Activated CD4-positive, alpha-beta T cell treated with anti-CD3 and anti-CD28 coated beads, Interleukin-2, amount 10 ng/mL, durations not matched to agents 7 days and 5 days (primary cell): ENCODE results near the gene C22orf23. TPM values are rescaled to one million over a fixed set of nuclear protein-coding genes. Genes with fewer than 3 reads are reported as not detected.
A peak's percentile ranks its signal among the peaks of the same experiment; 100 is the strongest.
"Not testable (repeated sequence)": the region's sequence is repeated elsewhere in the genome, so short reads cannot be mapped to it uniquely, and the experiment has no call there.

ENCODE experiments used
- CTCF ChIA-PET: fragments of 350-600 bp; sonication (Branson Sonifier 250); formaldehyde crosslinking; loops from one replicate; lab custom pipeline; 2021; ENCODE audit warnings: antibody characterized with exemption; lab: Charles Lee
- POLR2A ChIA-PET: fragments of 350-600 bp; sonication (Branson Sonifier 250); formaldehyde crosslinking; loops from one replicate; lab custom pipeline; 2021; ENCODE audit warnings: antibody characterized with exemption; lab: Charles Lee
- DNase-seq: peaks from one replicate; pipeline ENCODE4 v3.0.0-alpha.2; 2020
- H3K27ac Mint-ChIP-seq: one replicate; pipeline ENCODE4 v1.8.0; 2021; ENCODE audit warnings: mild to moderate bottlenecking, moderate library complexity, mixed read lengths
- H3K27me3 Mint-ChIP-seq: one replicate; pipeline ENCODE4 v1.8.0; 2021; ENCODE audit warnings: mixed read lengths
- H3K36me3 Mint-ChIP-seq: one replicate; pipeline ENCODE4 v1.8.0; 2021; ENCODE audit warnings: low read depth, mixed read lengths
- H3K4me1 Mint-ChIP-seq: one replicate; pipeline ENCODE4 v1.8.0; 2021; ENCODE audit warnings: mixed read lengths
- H3K4me3 Mint-ChIP-seq: one replicate; pipeline ENCODE4 v1.8.0; 2021; ENCODE audit warnings: mild to moderate bottlenecking, moderate library complexity, mixed read lengths
- H3K9me3 Mint-ChIP-seq: one replicate; pipeline ENCODE4 v1.8.0; 2021; ENCODE audit warnings: mixed read lengths
- total RNA-seq, 2 experiments: library from RNA; stranded (reverse); gene quantifications; one replicate each; pipeline ENCODE4 v1.2.3, GENCODE V29; 2021

C22orf23 gene
- total RNA-seq, 2 experiments from 2014 or later = 0.23 TPM; not detected in 1

DNA sequence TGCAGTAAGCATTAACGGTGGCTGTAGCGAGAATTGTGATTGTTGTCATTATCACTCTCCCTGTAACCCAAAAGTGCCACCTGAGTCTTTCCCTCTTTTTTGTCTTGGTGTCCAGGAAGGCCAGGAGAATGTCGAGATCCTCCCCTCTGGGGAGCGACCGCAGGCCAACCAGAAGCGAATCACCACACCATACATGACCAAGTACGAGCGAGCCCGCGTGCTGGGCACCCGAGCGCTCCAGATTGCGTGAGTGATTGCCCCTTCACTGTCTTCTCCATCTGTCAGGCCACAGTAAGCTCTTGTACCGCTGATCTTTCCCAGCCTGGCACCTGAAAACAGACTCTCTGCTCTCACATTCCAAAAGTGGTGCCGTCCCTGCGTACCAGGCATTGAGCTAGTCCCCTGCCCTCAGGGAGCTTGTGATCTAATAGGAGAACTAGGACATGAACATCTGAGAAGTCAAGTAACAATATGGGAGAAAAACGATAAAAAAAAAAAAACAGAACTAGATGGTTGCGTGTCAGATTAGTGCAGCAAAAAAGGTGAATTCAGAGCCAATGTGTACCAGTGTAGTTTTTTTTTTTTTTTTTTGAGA, 5.9 kb upstream of the C22orf23 start:
- ChIA-PET CTCF (interaction anchor here (1.3 kb wide), 1 partner anchor 96 kb away, joined by 4 read pairs; no protein-coding TSS in a partner anchor), POLR2A (no interaction called here)
- H3K27ac Mint-ChIP-seq = no peak overlapping the region
- no peaks in the 10 kb centered on the region for H3K27me3 Mint-ChIP-seq
- no peak overlapping the region for H3K4me3 Mint-ChIP-seq
- H3K36me3 Mint-ChIP-seq = peaks cover 46% of the 10 kb centered on the region
- H3K9me3 Mint-ChIP-seq = no peaks in the 10 kb centered on the region
- H3K4me1 Mint-ChIP-seq = peaks cover 9% of the 10 kb centered on the region
- no peak for DNase-seq

DNA sequence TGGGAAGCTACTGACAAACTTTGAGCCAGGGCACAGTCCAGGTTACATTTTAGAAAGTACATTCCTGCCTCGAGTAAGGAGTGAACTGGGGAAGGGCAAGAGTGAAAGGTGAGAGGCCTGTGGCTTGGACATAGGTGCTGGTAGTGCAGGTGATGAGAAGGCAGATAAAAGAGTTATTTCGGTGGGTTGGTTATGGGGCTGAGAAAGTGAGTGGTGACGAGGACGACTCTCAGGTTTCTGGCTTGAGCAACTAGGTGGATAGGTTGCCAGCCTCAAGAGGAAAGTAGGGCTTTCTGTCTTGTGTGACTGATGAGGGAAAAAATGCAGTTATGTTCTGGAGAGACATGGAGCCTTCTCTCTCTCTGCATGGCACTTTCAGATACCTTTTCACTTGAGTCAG, 3.8 kb upstream of the C22orf23 start:
- CTCF ChIA-PET = no interaction called here
- no peak overlapping the region for H3K27ac Mint-ChIP-seq
- H3K4me1 Mint-ChIP-seq = peaks cover 25% of the 10 kb centered on the region

GRCh38 chr22:37955825-37956397, 2.5 kb upstream of the C22orf23 start:
- H3K4me1 Mint-ChIP-seq = peaks cover 27% of the 10 kb centered on the region
- peaks cover 18% of the 10 kb centered on the region for H3K27me3 Mint-ChIP-seq
- DNase-seq, POLR2A ChIA-PET, H3K4me3 Mint-ChIP-seq, H3K9me3 Mint-ChIP-seq, H3K27ac Mint-ChIP-seq: not testable (repeated sequence)
- H3K36me3 Mint-ChIP-seq = peaks cover 35% of the 10 kb centered on the region
- CTCF ChIA-PET = interaction anchor here (0.6 to 1.8 kb wide), 4 partner anchors 10 to 335 kb away, joined by 3 to 6 read pairs (median 3); no protein-coding TSS in a partner anchor

More for the DNA sequence above, 3.8 kb upstream of the C22orf23 start:
- H3K36me3 Mint-ChIP-seq = peaks cover 46% of the 10 kb centered on the region
- POLR2A ChIA-PET = no interaction called here
- peaks cover 10% of the 10 kb centered on the region for H3K27me3 Mint-ChIP-seq
- no peak overlapping the region for H3K4me3 Mint-ChIP-seq
- no peaks in the 10 kb centered on the region for H3K9me3 Mint-ChIP-seq
- DNase-seq = no peak

GRCh38 chr22:37954686-37955085, 1.3 kb upstream of the C22orf23 start:
- H3K4me3 Mint-ChIP-seq = peak overlapping the region; percentile 100
- ChIA-PET POLR2A (no interaction called here), CTCF (interaction anchor here (0.7 to 2.1 kb wide), 11 partner anchors 9 to 985 kb away, joined by 3 to 8 read pairs (median 4); no protein-coding TSS in a partner anchor)
- H3K27me3 Mint-ChIP-seq = peaks cover 18% of the 10 kb centered on the region
- peaks cover 32% of the 10 kb centered on the region for H3K36me3 Mint-ChIP-seq
- H3K27ac Mint-ChIP-seq = no peak overlapping the region
- H3K9me3 Mint-ChIP-seq = no peaks in the 10 kb centered on the region
- H3K4me1 Mint-ChIP-seq = peaks cover 27% of the 10 kb centered on the region
- DNase-seq = no peak

DNA sequence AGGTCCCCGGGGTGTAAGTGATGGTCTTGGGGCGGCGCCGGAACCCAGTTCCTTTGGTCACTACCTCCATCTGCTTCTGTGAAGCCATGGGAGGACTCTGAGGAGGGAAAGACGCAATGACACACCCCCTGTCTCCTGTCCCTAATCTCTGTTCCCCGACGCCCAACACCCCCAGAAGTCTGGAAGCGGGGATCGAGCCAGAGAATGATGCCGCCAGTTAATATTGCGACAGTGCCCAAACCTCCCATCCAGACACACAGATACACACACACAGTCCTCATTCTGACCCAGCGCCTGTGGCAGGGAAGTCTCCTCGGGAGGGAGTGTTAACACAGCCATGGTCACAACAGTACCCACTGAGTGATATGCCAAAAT, 352 bp downstream of the C22orf23 start:
- ChIA-PET CTCF (interaction anchor here (1.5 to 2.1 kb wide), 3 partner anchors 11 to 71 kb away, joined by 3 to 8 read pairs (median 5); no protein-coding TSS in a partner anchor), POLR2A (no interaction called here)
- Mint-ChIP-seq H3K27me3 (peaks cover 18% of the 10 kb centered on the region), H3K4me1 (peaks cover 27% of the 10 kb centered on the region), H3K9me3 (no peaks in the 10 kb centered on the region), H3K27ac (peak overlapping the region; percentile 94), H3K36me3 (peaks cover 18% of the 10 kb centered on the region), H3K4me3 (peak overlapping the region; percentile 100)
- DNase-seq = no peak

GRCh38 chr22:37952629-37953028, 772 bp downstream of the C22orf23 start:
- Mint-ChIP-seq H3K36me3 (peaks cover 15% of the 10 kb centered on the region), H3K4me1 (peaks cover 27% of the 10 kb centered on the region), H3K27me3 (peaks cover 18% of the 10 kb centered on the region), H3K4me3 (peak overlapping the region; percentile 100)
- H3K9me3 Mint-ChIP-seq, H3K27ac Mint-ChIP-seq, POLR2A ChIA-PET, CTCF ChIA-PET, DNase-seq: not testable (repeated sequence)

GRCh38 chr22:37951305-37951704, 2.1 kb downstream of the C22orf23 start:
- POLR2A ChIA-PET = no interaction called here
- Mint-ChIP-seq H3K4me3 (no peak overlapping the region), H3K27me3 (peaks cover 18% of the 10 kb centered on the region), H3K36me3 (peaks cover 3% of the 10 kb centered on the region), H3K27ac (no peak overlapping the region), H3K9me3 (no peaks in the 10 kb centered on the region), H3K4me1 (peaks cover 27% of the 10 kb centered on the region)
- CTCF ChIA-PET = no interaction called here
- no peak for DNase-seq

GRCh38 chr22:37947142-37947795, 6.1 kb downstream of the C22orf23 start:
- H3K27me3 Mint-ChIP-seq, DNase-seq, POLR2A ChIA-PET, H3K4me1 Mint-ChIP-seq, H3K27ac Mint-ChIP-seq, H3K36me3 Mint-ChIP-seq, H3K9me3 Mint-ChIP-seq, H3K4me3 Mint-ChIP-seq: not testable (repeated sequence)
- CTCF ChIA-PET = interaction anchor here (1.4 kb wide), 2 partner anchors 13 to 16 kb away, joined by 3 read pairs; no protein-coding TSS in a partner anchor

- POLR2A ChIA-PET, H3K4me1 Mint-ChIP-seq, H3K36me3 Mint-ChIP-seq, DNase-seq, H3K27me3 Mint-ChIP-seq, H3K27ac Mint-ChIP-seq, H3K9me3 Mint-ChIP-seq, H3K4me3 Mint-ChIP-seq: not testable (repeated sequence)
- CTCF ChIA-PET = interaction anchor here (1.0 kb wide), 1 partner anchor 24 kb away, joined by 3 read pairs; no protein-coding TSS in a partner anchor
Measured at GRCh38 chr22:37944423-37944822, 9.0 kb downstream of the C22orf23 start.

- no peak overlapping the region for H3K4me3 Mint-ChIP-seq
- POLR2A ChIA-PET = no interaction called here
- H3K27me3 Mint-ChIP-seq = no peaks in the 10 kb centered on the region
- H3K4me1 Mint-ChIP-seq = peaks cover 1% of the 10 kb centered on the region
- peaks cover 1% of the 10 kb centered on the region for H3K36me3 Mint-ChIP-seq
- H3K9me3 Mint-ChIP-seq = no peaks in the 10 kb centered on the region
- no peak for DNase-seq
- CTCF ChIA-PET = interaction anchor here (0.7 kb wide), 1 partner anchor 10 kb away, joined by 3 read pairs; no protein-coding TSS in a partner anchor
- no peak overlapping the region for H3K27ac Mint-ChIP-seq
Measured at GRCh38 chr22:37943825-37944198, 9.6 kb downstream of the C22orf23 start.

DNA sequence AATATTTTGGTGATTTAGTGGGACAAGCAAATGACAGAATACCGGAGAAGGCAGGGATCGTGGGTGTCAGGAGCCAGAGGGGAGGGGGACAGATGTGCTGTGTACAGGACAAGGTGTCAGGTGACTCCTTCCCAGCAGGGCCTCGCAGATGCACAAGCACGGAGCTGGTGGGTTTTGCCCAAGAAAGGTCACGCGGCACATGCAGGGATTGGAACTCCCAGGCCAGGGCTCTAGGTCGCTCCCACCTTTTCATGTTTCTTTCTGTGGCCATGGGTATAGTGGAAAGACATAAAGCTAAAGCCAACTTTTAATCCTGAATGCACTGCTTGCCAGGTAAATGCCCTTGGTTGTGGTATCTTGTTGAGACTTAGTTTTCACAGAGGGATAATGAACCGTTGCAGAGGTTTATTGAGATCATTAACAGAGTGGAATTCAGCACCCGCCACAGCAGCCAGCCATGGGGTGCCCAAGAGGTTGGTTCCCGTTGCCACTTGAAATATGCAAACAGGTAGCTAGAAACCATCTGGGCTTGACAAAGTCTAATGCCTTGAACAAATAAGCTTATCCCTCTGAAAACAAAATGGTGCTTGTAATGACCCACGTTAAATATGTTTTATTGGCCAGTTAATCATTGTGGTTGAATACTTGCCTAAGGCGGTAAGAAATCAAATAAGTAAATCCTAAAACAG, 10.1 kb downstream of the C22orf23 start:
- Mint-ChIP-seq H3K36me3 (peaks cover 1% of the 10 kb centered on the region), H3K27me3 (no peaks in the 10 kb centered on the region), H3K9me3 (no peaks in the 10 kb centered on the region), H3K4me3 (no peak overlapping the region), H3K27ac (no peak overlapping the region), H3K4me1 (peaks cover 1% of the 10 kb centered on the region)
- no peak for DNase-seq
- POLR2A ChIA-PET = no interaction called here
- CTCF ChIA-PET = interaction anchor here (0.7 kb wide), 1 partner anchor 9 kb away, joined by 3 read pairs; no protein-coding TSS in a partner anchor

DNA sequence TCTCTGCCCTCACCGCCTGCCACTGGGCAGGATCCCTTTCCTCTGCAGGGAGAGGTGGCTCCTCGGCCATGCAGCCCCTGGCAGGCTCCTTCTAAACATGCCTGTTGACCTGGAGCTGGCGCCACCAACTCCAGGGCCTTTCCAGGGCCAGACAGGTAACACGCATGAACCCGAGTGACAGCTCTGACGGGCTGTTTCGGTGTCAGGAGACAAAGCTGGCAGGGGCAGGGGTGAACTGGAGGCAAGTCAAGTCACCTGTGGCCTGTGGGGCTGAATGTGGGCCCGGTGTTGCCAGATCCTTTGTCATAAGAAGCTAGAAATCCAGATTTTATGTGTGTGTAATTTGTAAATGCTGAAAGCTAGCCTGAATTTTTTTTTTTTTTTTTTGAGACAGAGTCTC, 11.3 kb downstream of the C22orf23 start:
- peaks cover 1% of the 10 kb centered on the region for H3K4me1 Mint-ChIP-seq
- H3K27ac Mint-ChIP-seq = peak overlapping the region; percentile 19
- no peak for DNase-seq
- POLR2A ChIA-PET = no interaction called here
- peaks cover 1% of the 10 kb centered on the region for H3K36me3 Mint-ChIP-seq
- H3K4me3 Mint-ChIP-seq = no peak overlapping the region
- H3K27me3 Mint-ChIP-seq = no peaks in the 10 kb centered on the region
- H3K9me3 Mint-ChIP-seq = no peaks in the 10 kb centered on the region
- CTCF ChIA-PET = interaction anchor here (0.6 to 1.4 kb wide), 2 partner anchors 12 to 487 kb away, joined by 3 to 5 read pairs; partner anchors contain the start of genes C22orf23 and POLR2F
